GM13977 (cell line): ENCODE data around the gene ACP7.

Experiments used
- DNase-seq: peaks from one replicate; pipeline ENCODE4 v3.0.0; 2012; ENCODE audit warnings: low spot score
- CTCF ChIP-seq: IDR thresholded peaks from 2 replicates; pipeline ENCODE4 v1.5.1; 2012; ENCODE audit warnings: mild to moderate bottlenecking, control low read depth; ENCODE audit not compliant: insufficient read depth; ENCODE audit errors: extremely low read depth, missing control alignments
- in situ Hi-C: fragments of 300-500 bp; cut with MboI; formaldehyde crosslinking; loops from one replicate; pipeline ENCODE4 v1.12.0; 2022; ENCODE audit warnings: low sequenced_read_pairs, low pct_unique_long_range_greater_than_20kb, mixed read lengths, inconsistent platforms; ENCODE audit not compliant: unreplicated experiment

The ACP7 gene

DNA sequence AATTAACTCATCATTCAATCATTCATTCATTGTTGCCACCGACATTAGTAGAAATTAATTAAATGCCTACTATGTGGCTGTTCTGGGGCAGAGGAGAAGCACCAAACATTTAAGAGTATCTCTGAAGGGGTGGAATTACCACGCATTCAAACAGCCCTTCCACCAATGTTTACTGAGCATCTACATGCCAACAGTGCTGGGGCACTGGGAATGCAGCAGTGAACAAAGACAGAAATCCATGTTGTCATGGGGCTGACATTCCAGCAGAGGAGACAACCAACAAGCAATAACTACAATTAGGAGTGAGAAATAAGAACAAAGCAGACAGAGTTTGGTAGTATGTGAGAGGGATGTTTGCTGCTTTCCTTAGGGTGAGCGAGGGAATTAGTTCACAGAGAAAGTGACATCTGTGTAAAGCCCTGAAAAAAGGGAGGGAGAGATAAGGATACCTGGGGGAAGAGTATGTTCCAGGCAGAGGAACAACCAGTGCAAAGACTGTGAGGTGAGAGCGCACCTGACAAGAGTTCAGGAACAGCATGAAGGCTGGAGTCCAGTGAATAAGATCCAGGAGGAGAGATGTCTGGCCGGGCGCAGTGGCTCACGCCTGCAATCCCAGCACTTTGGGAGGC is 40.1 kb downstream of the ACP7 start:
- in situ Hi-C loops = loop anchor here (10.0 to 25.0 kb wide), 2 partner anchors 211 to 413 kb away; partner anchors contain the start of genes EID2, EID2B and GMFG

GRCh38 chr19:39125199-39125553 is 41.0 kb downstream of the ACP7 start:
- no peak for TF ChIP-seq CTCF
- DNase-seq = no peak
- in situ Hi-C loops = loop anchor here (10.0 kb wide), 1 partner anchor 210 kb away; the partner anchor contains the start of gene GMFG

More for the DNA sequence above, 40.1 kb downstream of the ACP7 start:
- TF ChIP-seq CTCF = no peak
- DNase-seq = no peak

DNA sequence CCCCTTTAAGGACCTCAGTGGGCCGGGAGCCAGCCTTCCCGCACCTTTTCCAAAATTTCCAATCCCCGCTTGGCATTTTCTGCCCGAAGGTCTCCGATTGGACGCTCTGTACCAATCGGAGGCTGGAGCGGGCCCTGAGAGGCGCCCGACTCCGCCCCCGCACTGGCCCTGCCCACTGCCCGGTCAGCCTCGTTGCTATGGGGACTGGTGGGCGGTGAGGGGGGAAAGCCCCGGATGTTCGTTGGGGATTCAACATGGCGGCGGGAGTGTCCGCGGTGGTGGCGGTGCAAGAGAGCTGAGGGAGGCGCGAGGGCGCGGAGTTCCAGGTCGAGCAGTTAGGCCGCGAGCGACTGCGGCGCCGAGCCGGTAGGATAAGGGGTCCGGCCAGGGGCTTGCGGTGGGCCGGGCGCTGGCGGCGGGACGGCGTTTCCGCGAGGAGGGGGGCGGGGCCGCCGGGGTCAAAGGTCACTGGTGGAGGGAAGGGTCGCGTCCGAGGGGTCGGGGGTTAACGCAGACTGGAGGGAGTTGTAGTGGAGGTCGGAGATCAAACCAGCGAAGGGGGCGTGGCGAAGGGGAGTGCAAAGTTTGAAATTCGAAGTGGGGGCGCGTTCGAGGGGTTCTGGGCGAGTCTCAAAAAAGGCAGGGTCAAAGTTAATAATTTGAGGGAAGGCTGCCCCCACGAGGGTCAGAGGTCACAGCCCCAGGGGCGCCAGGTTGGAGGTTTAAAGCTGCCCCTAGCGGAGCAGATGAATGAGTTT is 41.6 kb downstream of the ACP7 start, which contains the start of gene PAK4:
PAK4 (plus strand) TSS at position 233 of the 758 bp plus-strand sequence. CDS start 43,768 bp downstream, outside the sequence.
- in situ Hi-C loops = loop anchor here (10.0 kb wide), 1 partner anchor 209 kb away; the partner anchor contains the start of gene GMFG
- DNase-seq = peak; percentile 100
- no peak for TF ChIP-seq CTCF

GRCh38 chr19:39126312-39127187 is 42.4 kb downstream of the ACP7 start:
- in situ Hi-C loops = loop anchor here (10.0 kb wide), 1 partner anchor 208 kb away; the partner anchor contains the start of gene GMFG
- TF ChIP-seq CTCF = no peak
- DNase-seq = no peak

GRCh38 chr19:39127812-39128515 is 43.8 kb downstream of the ACP7 start:
- DNase-seq = no peak
- in situ Hi-C loops = loop anchor here (10.0 kb wide), 1 partner anchor 207 kb away; the partner anchor contains the start of gene GMFG
- no peak for TF ChIP-seq CTCF
